Embryonic facial prominence (tissue), 1 donor: Measurements from ENCODE around the gene EPG5.

Experiments
- DNase-seq: peaks from one replicate; pipeline ENCODE4 v3.0.0-alpha.2; 2016; ENCODE audit errors: extremely low spot score

EPG5 gene

GRCh38 chr18:45916302-45916701, 50.8 kb downstream of the EPG5 start:
- DNase-seq: no peak

DNA sequence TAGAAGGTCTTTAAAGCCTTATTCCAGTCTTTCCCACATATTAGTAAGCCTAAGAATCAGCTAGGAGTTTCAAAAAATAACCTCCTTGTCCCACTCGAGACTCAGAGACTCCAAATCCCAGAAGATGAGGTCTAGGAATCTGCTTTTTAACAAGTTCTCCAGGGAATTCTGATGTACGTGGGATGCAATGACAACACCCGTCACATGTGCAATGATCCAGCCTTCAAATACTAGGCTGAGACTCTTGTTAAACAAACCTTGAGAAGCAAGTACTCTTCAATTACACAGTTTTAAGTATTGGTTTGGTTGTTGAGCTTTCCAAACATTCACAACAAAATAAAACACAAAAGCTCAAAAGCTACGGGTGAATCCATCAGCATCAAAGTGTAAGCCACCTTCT, 53.9 kb downstream of the EPG5 start:
- no peak for DNase-seq

DNA sequence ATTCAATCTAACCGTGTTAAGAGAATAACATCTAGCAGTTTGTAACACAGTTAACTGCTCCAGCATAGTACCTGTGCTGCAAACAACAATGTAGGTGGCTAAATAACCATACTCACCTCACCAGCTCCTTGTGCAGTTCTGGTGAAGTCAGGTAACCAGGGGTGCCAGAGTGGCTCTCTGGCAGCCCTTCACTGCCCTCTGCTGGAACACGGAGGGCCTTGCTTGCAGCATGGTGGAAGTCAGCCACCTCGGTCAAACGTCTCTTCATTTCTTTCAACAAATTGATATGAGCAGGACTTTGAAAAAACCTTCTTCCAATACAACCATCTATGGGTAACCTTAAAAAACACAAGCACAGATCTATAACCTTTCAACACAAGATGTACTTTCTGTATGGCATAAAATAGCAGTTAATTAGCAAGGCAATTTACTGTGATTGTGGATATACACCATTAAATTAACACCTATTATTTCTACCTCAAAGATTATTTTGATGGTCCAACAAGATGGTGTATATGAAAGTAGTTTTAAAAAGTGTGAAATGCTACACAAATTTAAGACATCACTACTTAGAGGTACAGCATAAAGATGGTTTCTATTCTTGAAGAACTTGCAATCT, 56.6 kb downstream of the EPG5 start:
- no peak for DNase-seq

GRCh38 chr18:45901654-45902210, 65.4 kb downstream of the EPG5 start:
- no peak for DNase-seq

DNA sequence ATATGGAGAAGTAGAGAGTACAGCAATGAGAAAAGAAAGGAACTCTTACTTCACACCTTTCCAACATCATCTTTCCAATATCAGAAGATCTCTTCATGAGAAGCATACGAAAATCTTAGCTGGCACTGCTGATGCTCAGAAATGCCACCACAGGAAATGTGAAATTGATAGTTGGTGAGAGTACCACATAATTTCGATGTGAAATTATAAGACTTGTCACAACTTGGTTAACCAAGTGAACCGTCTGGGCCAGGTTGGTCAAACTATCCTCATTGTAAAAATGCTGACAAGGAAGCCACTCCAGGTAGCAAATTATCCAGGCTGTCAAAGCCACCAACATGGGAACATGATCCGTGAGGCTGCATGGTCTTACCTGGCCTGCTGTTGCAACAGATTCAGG, 66.5 kb downstream of the EPG5 start:
- DNase-seq: no peak

GRCh38 chr18:45896991-45897390, 70.1 kb downstream of the EPG5 start:
- DNase-seq: no peak

DNA sequence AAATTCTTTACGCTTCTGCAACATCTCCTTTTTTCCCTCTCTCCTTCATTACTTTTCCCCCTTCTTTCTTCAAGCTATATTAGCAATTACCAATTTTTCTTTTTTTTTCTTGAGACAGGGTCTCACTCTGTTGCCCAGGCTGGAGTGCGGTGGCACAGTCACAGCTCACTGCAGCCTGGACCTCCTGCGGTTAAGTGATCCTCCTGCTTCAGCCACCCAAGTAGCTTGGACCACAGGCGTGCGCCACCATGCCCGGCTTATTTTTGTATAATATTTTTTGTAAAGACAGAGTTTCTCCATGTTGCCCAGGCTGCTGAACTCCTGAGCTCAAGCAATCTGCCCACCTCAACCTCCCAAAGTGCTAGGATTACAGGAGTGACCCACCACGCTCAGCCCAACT, 70.7 kb downstream of the EPG5 start:
- DNase-seq: no peak

DNA sequence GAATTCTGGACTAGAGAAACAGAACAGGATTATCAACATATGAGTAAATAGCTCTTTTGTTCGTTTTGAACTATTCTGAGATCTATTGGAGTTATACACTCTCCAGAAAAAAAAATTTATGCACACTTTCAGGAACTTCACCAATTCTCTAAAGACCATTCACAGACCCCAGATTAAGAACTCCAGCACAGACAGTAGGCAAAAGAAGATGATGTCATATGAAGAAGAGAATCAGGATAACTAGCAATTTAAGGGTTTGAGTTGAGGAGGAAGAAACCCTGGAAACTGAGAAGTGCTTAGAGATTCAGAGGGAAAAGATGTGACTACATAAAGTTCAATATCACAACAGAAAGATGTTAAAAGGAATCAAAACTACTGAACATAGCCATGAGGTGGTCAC, 71.8 kb downstream of the EPG5 start:
- no peak for DNase-seq

GRCh38 chr18:45894818-45895217, 72.3 kb downstream of the EPG5 start:
- no peak for DNase-seq

GRCh38 chr18:45891806-45892205, 75.3 kb downstream of the EPG5 start:
- DNase-seq: no peak

DNA sequence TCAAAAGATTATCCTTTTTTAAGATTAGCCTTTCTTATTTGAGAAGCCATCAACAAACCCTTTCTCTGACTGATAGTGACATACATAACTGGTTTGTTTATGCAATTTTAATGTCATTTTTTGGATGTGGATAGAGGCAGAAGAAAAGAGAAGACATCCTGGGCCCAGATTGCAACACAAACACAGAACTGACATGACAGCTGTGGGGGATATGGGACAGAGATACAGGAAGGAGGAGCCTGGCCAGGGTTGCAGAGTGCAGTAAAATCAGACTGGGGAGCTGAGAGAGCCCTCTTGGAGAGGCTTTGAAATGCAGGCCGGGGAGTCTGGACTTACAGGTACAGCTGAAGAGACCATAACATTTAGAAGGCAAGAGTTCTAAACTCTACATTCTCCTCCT, 76.5 kb downstream of the EPG5 start:
- no peak for DNase-seq

DNA sequence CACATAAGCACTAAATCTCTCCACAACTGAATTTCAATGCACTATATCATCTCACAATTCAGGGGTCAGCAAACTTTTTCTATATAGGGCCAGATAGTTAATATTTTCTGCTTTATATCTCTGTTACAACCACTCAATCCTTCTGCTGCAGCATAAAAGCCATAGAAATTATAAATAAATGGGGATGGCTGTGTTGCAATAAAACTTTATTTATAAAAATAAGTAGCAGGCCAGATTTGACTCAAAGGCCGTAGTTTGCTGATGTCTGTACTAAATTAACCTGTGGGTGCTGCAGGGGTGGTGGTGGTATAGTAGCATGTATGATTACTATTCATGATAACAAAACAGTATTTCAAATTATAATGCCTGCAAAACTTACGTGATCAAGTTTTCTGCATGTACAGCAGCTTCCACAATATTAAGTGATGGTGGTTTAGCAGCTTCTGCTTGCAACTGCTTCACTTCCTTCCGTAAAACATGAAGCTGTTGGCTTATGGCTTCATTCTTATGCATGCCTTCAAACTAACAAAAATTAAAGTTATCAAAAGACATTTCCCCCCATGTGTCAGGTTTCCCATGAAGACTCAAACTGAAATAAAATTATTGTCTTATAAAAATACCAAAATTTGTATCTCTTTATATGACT, 77.6 kb downstream of the EPG5 start:
- DNase-seq: no peak

DNA sequence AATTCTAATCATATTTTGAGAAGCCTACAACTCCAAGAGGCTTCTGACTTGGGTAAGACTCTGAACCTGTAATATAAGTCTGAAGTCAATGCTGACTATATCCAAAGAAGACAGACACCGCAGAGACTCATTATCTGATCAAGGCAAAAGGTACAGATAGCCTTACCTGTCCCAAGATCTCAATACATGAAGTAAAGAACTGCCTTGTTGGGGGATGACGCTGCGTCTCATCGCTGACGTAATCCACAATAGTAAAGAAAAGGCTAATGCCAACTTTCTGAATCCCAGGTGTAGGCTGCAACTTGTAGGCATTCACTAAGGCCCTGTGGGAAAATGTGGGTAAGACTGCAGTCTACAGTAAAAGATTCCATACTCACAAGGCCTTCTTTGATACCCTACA, 79.5 kb downstream of the EPG5 start:
- DNase-seq: no peak

DNA sequence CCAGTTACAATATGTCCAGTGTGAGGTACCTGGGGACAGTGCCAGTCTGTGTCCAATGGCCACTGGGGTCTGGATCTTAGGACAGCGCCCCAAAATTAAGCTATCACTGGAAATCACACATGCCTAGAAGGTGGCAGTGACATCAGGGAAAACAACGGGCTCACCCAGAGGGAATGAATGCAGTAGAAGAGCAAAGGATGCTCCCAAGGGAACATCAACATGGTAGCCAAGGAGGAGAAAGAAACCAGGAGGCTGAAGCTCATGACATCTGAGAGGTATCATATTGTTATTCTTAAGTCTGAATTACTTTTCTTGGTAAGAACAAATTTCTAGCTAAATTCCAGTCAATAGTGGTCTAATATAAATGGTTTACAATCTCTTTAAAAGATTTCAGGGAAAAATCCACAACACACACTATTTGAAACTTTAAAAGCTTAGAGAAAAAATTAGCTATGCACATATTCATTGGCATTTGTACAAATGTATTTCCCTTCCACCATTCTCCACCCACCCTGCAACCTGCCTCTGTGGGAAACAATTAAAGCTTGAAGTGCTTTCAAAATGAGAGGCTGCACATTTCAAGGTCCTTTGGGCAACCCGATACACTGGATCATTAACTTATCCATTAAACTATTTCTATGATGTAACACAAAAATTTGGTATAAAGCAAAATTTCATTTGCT, 86.1 kb downstream of the EPG5 start:
- DNase-seq: no peak

- no peak for DNase-seq
Observed at GRCh38 chr18:45879681-45880655, 87.2 kb downstream of the EPG5 start.

- DNase-seq: no peak
Observed at GRCh38 chr18:45877403-45877802, 89.7 kb downstream of the EPG5 start.

DNA sequence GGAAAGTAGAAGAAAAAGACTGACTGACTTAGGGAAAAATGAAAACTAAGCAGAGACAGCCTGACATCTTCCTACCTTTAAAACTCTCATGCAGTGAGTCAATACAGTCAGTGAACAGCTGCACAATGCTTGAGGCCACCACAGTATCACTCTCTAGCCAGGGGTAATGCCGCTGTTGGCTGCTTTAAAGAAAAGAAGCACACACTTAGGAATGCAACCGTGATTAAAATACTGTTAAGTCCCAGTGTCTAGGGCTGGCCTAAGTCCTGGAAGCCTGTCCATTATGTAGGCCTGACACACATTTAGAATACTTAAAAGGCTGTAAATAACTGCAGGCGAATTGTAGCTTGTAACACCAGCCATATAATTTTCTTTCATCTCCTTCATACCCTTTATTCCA, 91.0 kb downstream of the EPG5 start:
- no peak for DNase-seq

DNA sequence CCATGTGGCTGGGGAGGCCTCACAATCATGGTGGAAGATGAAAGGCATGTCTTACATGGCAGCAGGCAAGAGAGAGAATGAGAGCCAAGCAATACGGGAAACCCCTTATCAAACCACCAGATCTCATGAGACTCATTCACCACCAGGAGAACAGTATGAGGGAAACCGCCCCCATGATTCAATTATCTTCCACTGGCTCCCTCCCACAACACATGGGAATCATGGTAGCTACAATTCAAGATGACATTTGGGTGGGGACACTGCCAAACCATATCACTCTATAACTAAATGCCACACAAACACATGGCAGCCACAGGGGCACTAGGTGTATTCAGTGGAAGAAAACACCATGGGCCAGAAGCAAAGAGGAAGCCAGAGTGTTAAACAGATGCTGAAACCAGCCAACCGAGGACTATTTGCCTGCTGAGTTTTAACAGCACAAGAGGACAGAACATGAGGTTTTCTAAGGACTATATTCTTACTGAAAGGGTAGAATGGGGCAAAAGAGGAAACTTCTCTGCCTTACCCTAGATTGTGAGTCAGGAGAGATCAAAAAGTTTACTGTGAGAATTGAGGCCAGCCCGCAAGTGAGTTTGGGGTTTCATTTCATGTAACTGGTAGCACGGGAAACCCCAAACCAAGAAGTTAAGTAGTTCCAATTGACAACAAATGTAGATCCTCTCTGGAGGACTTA, 92.5 kb downstream of the EPG5 start:
- DNase-seq: no peak

DNA sequence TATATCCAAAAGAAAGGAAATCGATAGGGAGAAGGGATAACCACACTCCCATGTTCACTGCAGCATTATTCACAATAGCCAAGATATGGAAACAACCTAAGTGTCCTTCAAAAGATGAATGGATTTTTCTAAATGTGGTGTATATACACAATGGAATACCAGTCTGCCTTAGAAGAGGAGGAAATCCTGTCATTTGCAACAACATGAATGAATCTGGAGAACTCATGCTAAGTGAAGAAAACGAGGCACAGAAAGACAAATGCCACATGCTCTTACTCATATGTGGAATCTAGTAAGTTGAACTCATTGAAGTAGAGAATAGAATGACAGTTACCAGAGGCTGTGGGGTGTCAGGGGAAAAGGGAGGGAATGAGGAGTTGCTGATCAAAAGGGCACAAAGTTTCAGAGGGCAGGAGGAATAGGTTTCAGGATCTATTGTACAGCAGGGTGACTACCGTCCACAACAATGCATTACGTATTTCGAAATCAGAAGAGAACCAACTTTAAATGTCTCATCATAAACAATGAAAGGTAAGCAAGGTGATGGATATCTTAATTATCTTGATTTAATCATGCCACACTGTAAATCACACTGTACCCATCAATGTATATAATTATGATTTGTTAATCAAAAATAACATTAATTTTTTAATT, 95.6 kb downstream of the EPG5 start:
- DNase-seq: no peak

GRCh38 chr18:45870419-45870818, 96.7 kb downstream of the EPG5 start:
- DNase-seq: no peak

GRCh38 chr18:45865466-45865865, 101.7 kb downstream of the EPG5 start:
- no peak for DNase-seq
